GM10248 (cell line): Measurements from ENCODE around the gene SNRNP25.

Experiments
- CTCF ChIA-PET: fragments of 300-600 bp; sonication (Branson Sonifier 250); formaldehyde crosslinking; extraction: SDS; loops from one replicate; lab custom pipeline; 2021; ENCODE audit warnings: antibody characterized with exemption; lab: Yijun Ruan, JAX
- POLR2A ChIA-PET: fragments of 350-650 bp; sonication (Branson Sonifier 250); formaldehyde crosslinking; extraction: SDS; loops from one replicate; lab custom pipeline; 2020; ENCODE audit warnings: antibody characterized with exemption; lab: Yijun Ruan, JAX
- DNase-seq: peaks from one replicate; pipeline ENCODE4 v3.0.0; 2012; ENCODE audit errors: extremely low spot score
- TF ChIP-seq, protein P1 (sequence below): IDR thresholded peaks from 2 replicates; pipeline ENCODE4 v1.5.1; 2012; ENCODE audit warnings: mild to moderate bottlenecking, low read depth; ENCODE audit errors: extremely low read depth, missing control alignments, control extremely low read depth

SNRNP25 gene

DNA sequence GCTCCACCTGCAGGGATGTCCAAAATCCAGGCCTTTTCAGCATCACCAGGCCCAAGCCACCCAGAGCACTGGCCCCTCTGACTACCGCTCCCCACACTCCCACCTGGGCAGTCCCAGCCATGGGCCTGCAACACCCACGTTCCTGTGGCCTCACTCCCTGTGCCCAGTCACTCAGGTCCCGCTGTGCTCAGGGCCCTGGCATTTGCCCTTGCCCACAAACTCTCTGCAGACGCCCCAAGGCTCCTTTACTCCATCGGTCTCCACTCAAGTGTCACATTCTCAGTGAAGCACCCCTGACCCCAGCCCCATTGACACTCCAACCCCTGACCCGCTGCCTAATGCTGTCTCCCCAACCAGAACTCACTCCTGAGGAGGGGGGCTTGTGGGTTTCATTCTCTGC, 48.0 kb downstream of the SNRNP25 start:
- no peak for DNase-seq
- ChIA-PET POLR2A (no interaction called here), CTCF (interaction anchor here (1.1 kb wide), 1 partner anchor 36 kb away, joined by 5 read pairs; no protein-coding TSS in a partner anchor)
- TF ChIP-seq, protein P1, sequence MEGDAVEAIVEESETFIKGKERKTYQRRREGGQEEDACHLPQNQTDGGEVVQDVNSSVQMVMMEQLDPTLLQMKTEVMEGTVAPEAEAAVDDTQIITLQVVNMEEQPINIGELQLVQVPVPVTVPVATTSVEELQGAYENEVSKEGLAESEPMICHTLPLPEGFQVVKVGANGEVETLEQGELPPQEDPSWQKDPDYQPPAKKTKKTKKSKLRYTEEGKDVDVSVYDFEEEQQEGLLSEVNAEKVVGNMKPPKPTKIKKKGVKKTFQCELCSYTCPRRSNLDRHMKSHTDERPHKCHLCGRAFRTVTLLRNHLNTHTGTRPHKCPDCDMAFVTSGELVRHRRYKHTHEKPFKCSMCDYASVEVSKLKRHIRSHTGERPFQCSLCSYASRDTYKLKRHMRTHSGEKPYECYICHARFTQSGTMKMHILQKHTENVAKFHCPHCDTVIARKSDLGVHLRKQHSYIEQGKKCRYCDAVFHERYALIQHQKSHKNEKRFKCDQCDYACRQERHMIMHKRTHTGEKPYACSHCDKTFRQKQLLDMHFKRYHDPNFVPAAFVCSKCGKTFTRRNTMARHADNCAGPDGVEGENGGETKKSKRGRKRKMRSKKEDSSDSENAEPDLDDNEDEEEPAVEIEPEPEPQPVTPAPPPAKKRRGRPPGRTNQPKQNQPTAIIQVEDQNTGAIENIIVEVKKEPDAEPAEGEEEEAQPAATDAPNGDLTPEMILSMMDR, result no peak

DNA sequence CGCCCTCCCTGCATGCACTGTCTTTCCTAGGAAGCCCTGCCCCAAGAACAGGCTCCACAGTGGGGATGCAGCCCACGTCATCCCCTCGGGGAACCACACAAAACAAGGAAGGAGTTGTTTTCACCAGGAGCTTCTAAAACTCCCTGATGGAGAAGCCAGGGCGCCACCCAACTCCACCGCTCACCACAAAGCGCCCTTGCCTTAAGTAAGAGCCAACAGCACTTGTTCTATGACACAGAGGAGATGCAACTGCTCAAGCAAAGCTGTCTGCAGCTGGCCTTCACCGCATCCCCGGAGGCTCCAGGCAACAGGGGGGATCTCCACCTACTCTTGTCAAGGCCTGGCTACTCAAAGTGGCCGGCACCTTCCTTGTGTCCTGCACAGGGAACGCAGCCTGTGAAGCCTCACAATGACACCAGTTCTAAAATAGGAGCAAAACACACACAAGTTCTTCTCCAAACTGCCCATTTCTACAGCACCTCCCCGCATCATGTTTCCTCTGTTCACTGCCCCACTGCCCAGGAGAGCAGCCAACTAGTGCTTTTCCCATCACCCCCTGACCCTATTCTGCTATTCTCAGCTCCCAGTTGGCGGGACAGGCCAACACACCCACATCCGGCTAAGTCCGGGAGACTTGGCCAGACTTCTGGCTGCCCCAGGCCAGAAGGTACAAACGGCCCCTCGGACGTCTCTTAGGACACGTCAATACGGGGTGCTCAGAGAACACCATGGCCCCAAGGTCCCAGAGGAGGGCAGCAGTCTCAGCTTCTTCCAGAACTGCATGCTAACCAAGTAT, 48.6 kb downstream of the SNRNP25 start:
- TF ChIP-seq, protein P1, result no peak
- ChIA-PET POLR2A (no interaction called here), CTCF (interaction anchor here (1.1 kb wide), 1 partner anchor 37 kb away, joined by 5 read pairs; no protein-coding TSS in a partner anchor)
- no peak for DNase-seq

DNA sequence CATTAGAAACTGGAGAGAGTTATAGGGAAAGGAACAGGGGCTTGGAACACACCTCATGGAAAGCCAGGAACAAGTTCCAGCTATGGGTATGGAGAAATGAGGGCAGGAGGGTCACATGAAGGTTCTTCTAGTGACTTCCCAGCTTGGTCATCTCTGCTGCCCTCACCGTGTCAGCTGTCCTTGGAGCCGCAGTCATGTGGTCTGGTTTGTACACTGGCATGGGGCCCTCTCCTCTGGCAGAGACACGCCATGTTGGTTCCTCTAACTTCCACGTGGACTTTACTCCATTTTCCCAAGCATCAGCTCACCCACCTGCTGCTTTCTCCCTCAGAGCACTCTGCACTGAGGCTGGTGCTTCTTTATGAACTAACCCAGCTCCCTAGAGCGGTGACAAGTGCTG, 50.7 kb downstream of the SNRNP25 start:
- POLR2A ChIA-PET, result interaction anchor here (0.6 kb wide), 1 partner anchor 10 kb away, joined by 3 read pairs; no protein-coding TSS in a partner anchor
- DNase-seq, result no peak
- TF ChIP-seq, protein P1, result no peak
- CTCF ChIA-PET, result interaction anchor here (1.3 to 5.4 kb wide), 5 partner anchors 14 to 259 kb away, joined by 3 to 53 read pairs (median 5); no protein-coding TSS in a partner anchor

DNA sequence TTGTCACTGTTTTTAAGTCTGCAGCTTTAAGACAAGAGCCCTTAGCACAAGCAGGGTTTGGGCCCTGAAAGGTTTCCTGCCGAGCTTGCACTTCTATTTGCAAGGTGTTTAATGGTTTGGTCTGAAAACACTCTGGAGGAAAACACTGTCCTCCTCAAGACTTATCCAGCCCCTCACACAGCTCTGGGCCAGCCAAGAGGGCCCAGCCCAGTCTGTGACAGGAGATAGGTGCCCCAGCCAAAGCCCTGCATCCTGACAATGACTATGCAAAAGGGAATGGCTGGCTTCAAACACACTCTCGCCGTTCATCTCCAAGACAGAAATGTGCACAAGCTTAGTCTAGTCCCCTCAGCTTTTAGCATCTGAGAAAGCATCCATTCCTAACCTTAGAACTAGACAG, 51.3 kb downstream of the SNRNP25 start:
- ChIA-PET CTCF (interaction anchor here (1.1 to 5.4 kb wide), 7 partner anchors 13 to 258 kb away, joined by 3 to 53 read pairs (median 5); no protein-coding TSS in a partner anchor), POLR2A (no interaction called here)
- no peak for DNase-seq
- TF ChIP-seq, protein P1, result no peak

DNA sequence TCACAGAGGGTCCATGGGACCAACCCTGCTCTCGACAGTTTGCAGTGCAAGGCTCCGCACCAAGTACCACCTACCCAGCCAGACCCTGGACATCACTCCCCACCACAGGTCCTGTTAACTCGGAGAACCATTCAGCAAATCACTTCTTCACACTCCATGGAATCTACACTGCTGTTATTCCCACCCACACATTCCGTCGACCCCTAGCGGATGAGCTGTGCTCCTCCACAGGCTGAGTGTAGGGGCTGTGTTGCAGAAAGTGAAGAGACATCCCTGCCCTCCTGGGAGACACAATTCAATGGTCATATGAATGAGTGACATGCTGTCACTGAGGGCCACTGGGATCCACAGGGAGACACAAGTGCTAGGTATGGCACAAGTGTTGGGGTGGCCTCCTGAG, 51.9 kb downstream of the SNRNP25 start:
- POLR2A ChIA-PET, result no interaction called here
- no peak for DNase-seq
- TF ChIP-seq, protein P1, result no peak
- CTCF ChIA-PET, result interaction anchor here (1.1 to 5.4 kb wide), 7 partner anchors 17 to 258 kb away, joined by 3 to 53 read pairs (median 5); no protein-coding TSS in a partner anchor

DNA sequence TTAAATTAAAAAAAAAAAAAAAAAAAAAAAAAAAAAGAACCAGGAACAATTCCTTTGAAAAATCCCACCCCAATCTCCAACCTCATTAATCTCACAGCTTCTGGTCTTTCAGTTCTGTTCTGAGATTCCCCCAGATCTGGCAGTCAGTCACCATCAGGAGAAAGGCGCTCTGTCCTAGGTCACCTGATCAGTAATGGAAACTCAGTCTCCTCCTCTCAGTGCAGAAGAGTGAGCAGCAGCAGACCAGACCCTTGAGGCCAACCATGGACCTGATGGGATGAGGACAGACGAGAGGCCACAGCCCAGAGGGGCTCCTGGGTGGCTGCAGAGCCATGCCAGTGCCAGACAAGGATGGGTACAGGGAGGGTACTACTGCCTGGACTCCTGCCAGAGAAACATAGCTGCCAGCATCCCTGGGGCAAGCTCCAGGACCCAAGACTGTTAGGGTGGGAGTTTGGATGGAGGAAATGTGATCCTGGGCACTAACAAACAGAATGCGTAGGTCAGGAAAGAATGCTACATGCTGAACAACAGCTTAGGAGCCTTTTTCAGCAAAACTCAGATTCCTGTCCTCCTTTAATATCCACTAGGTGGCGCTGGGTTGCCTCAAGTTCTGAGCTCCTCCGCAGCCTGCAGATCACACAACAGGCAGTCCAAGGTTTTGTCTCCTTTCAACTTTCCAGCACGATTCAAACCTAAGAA, 53.1 kb downstream of the SNRNP25 start:
- TF ChIP-seq, protein P1, result peak; percentile 81
- ChIA-PET POLR2A (no interaction called here), CTCF (interaction anchor here (0.7 to 5.4 kb wide), 40 partner anchors 8 to 483 kb away, joined by 3 to 54 read pairs (median 4); partner anchors contain the start of genes HBQ1, MRPL28, PGAP6 and POLR3K)
- peak; percentile 83 for DNase-seq
